DOHH2 (cell line): Measurements from ENCODE around the gene SYNPO2.
A peak's percentile ranks its signal among the peaks of the same experiment; 100 is the strongest.

Experiments used
- H3F3A ChIP-seq: fragments of 200-600 bp; sonication (generic), shearing (Covaris generic); 2 replicates; pipeline ENCODE4 v1.6.0; 2016; ENCODE audit warnings: antibody characterized with exemption, mild to moderate bottlenecking; ENCODE audit not compliant: control insufficient read depth, insufficient read depth
- H3K27ac ChIP-seq: fragments of 200-600 bp; sonication (generic); 2 replicates; pipeline ENCODE4 v1.5.1; 2014; ENCODE audit warnings: low read depth, mild to moderate bottlenecking, low read length, moderate library complexity
- H3K27me3 ChIP-seq: fragments of 200-600 bp; sonication (generic); 2 replicates; pipeline ENCODE4 v1.6.1; 2014; ENCODE audit warnings: mild to moderate bottlenecking, low read length, mixed read lengths; ENCODE audit not compliant: control insufficient read depth
- H3K36me3 ChIP-seq: fragments of 200-600 bp; sonication (generic); 2 replicates; pipeline ENCODE4 v1.6.1; 2014; ENCODE audit warnings: mild to moderate bottlenecking, low read length, moderate library complexity, mixed read lengths; ENCODE audit not compliant: control insufficient read depth
- H3K4me1 ChIP-seq: fragments of 200-600 bp; sonication (generic); 2 replicates; pipeline ENCODE4 v1.6.1; 2014; ENCODE audit warnings: mild to moderate bottlenecking, low read length, mixed read lengths; ENCODE audit not compliant: control insufficient read depth
- H3K4me2 ChIP-seq: fragments of 200-600 bp; sonication (generic); 2 replicates; pipeline ENCODE4 v1.6.0; 2014; ENCODE audit warnings: mild to moderate bottlenecking, low read length, moderate library complexity
- H3K4me3 ChIP-seq: fragments of 200-600 bp; sonication (generic); 2 replicates; pipeline ENCODE4 v1.5.1; 2014; ENCODE audit warnings: mild to moderate bottlenecking, low read length, mixed read lengths
- H3K79me2 ChIP-seq: fragments of 200-600 bp; sonication (generic); 2 replicates; pipeline ENCODE4 v1.6.1; 2014; ENCODE audit warnings: mild to moderate bottlenecking, low read length, mixed read lengths; ENCODE audit not compliant: control insufficient read depth
- H3K9me2 ChIP-seq: fragments of 200-600 bp; sonication (generic); replicated peaks from 2 replicates; pipeline ENCODE4 v1.6.1; 2014; ENCODE audit warnings: mild to moderate bottlenecking, low read length, mixed read lengths; ENCODE audit not compliant: control insufficient read depth
- H3K9me3 ChIP-seq: fragments of 200-600 bp; sonication (generic); 2 replicates; pipeline ENCODE4 v1.6.1; 2014; ENCODE audit warnings: antibody characterized with exemption, low read length, mixed read lengths; ENCODE audit not compliant: control insufficient read depth, insufficient read depth
- H4K20me1 ChIP-seq: fragments of 200-600 bp; sonication (generic); 2 replicates; pipeline ENCODE4 v1.6.0; 2014; ENCODE audit warnings: low read depth, mild to moderate bottlenecking, antibody characterized with exemption, low read length, moderate library complexity; ENCODE audit not compliant: control insufficient read depth, insufficient read depth
- CTCF ChIP-seq: fragments of 200-600 bp; sonication (generic); IDR thresholded peaks from one replicate; pipeline ENCODE4 v1.5.1; 2014; ENCODE audit warnings: antibody characterized with exemption, mild to moderate bottlenecking, low read depth, low read length; ENCODE audit not compliant: poor library complexity, severe bottlenecking
- EZH2phosphoT487 ChIP-seq: fragments of 200-600 bp; sonication (generic); IDR thresholded peaks from 2 replicates; pipeline ENCODE4 v1.6.1; 2017; ENCODE audit warnings: borderline replicate concordance, mild to moderate bottlenecking, antibody characterized with exemption, low read length, moderate library complexity, mixed read lengths

SYNPO2 gene

GRCh38 chr4:119070301-119070700 is 181.6 kb downstream of the SYNPO2 start:
- H3K4me2 ChIP-seq: no peak overlapping the region
- no peaks in the 10 kb centered on the region for H3K79me2 ChIP-seq
- H3F3A ChIP-seq: no peaks in the 10 kb centered on the region
- no peaks in the 10 kb centered on the region for H3K27me3 ChIP-seq
- no peaks in the 10 kb centered on the region for H3K36me3 ChIP-seq
- H4K20me1 ChIP-seq: no peaks in the 10 kb centered on the region
- no peaks in the 10 kb centered on the region for H3K9me3 ChIP-seq
- peaks cover 17% of the 10 kb centered on the region for H3K4me1 ChIP-seq
- no peak overlapping the region for H3K4me3 ChIP-seq
- H3K9me2 ChIP-seq: no peaks in the 10 kb centered on the region
- H3K27ac ChIP-seq: no peak overlapping the region
- no peak for TF ChIP-seq CTCF
- TF ChIP-seq EZH2phosphoT487: no peak

GRCh38 chr4:119080721-119081541 is 192.3 kb downstream of the SYNPO2 start:
- H3K4me2 ChIP-seq: peak overlapping the region; percentile 75
- TF ChIP-seq CTCF: no peak
- TF ChIP-seq EZH2phosphoT487: no peak

GRCh38 chr4:119081542-119081859 is 192.8 kb downstream of the SYNPO2 start:
- H3K27ac ChIP-seq: peak overlapping the region; percentile 96
- TF ChIP-seq CTCF: no peak
- no peak for TF ChIP-seq EZH2phosphoT487

More at GRCh38 chr4:119080721-119081541, 192.3 kb downstream of the SYNPO2 start:
- H3K27me3 ChIP-seq: no peaks in the 10 kb centered on the region
- H3F3A ChIP-seq: peaks cover 33% of the 10 kb centered on the region
- H3K79me2 ChIP-seq: no peaks in the 10 kb centered on the region
- H3K9me3 ChIP-seq: peaks cover 3% of the 10 kb centered on the region; the same call in 1 of the 2 replicates
- H4K20me1 ChIP-seq: no peaks in the 10 kb centered on the region
- peaks cover 62% of the 10 kb centered on the region for H3K4me1 ChIP-seq
- peaks cover 17% of the 10 kb centered on the region for H3K36me3 ChIP-seq
- H3K4me3 ChIP-seq: no peak overlapping the region
- peak overlapping the region; percentile 96 for H3K27ac ChIP-seq
- H3K9me2 ChIP-seq: no peaks in the 10 kb centered on the region

More at GRCh38 chr4:119081542-119081859, 192.8 kb downstream of the SYNPO2 start:
- Histone ChIP-seq H3K36me3 (peaks cover 18% of the 10 kb centered on the region), H3K4me1 (peaks cover 68% of the 10 kb centered on the region), H3K9me3 (peaks cover 3% of the 10 kb centered on the region; the same call in 1 of the 2 replicates), H3K4me3 (0 out of 2 replicates have a peak overlapping the region, but pooled peaks have one; percentile 3), H3K27me3 (no peaks in the 10 kb centered on the region), H3K4me2 (peak overlapping the region; percentile 75), H3F3A (peaks cover 37% of the 10 kb centered on the region), H4K20me1 (no peaks in the 10 kb centered on the region), H3K79me2 (no peaks in the 10 kb centered on the region), H3K9me2 (no peaks in the 10 kb centered on the region)
